LHCN-M2 (cell line): Measurements from ENCODE around the gene ITGA4. TPM values are rescaled to one million over a fixed set of nuclear protein-coding genes. Genes with fewer than 3 reads are reported as not detected.

Experiments
- DNase-seq: peaks from one replicate; pipeline ENCODE4 v3.0.0-alpha.2; 2012; ENCODE audit warnings: low read depth
- total RNA-seq: library from RNA; depleted of rRNA; stranded (reverse); fragments of >200 nt; gene quantifications from 2 replicates; pipeline ENCODE4 v1.2.3, GENCODE V29; 2014

ITGA4 gene
- total RNA-seq, 1 experiment from 2014 or later: 18.9 TPM

- DNase-seq: peak; percentile 53
These were observed 697 bp downstream of the ITGA4 start for GRCh38 chr2:181457741-181458425.

DNA sequence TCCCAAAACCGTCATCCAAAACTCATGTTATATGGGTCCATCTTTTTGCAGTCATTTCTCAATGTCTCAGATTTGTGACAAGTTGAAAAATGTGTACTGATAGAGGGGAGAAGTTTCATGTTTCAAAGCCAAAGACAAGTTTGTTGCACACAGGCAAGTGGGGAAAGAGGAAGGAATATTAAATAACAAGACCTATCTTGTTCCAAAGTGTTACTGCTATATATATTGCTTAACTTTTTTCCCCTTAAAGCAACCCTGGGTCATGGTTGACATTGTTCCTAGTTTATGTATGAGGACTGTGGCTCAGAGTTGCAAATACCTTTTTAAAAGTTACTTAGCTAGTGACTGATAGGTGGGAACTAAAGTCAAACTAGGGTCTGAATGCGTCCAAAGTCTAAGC lies 1.7 kb downstream of the ITGA4 start:
- no peak for DNase-seq

DNA sequence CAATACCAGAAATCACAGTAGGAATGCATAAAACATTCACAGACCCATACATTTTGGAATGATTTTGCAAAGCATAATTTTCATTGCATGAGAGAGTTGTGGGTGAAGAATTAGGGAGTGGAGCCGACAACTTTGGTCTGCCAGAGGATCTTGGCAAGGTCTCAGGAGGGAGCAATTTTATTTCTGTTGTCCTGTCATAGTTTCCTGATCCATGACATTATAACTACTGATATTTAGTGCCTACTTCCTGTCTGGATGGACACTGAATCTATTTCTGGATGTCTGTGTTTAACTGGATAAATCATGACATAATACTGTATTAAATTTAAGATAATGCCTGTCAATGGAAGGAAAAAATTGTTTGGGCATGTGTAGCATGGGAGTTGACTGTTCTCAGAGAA lies 2.4 kb downstream of the ITGA4 start:
- DNase-seq: no peak

DNA sequence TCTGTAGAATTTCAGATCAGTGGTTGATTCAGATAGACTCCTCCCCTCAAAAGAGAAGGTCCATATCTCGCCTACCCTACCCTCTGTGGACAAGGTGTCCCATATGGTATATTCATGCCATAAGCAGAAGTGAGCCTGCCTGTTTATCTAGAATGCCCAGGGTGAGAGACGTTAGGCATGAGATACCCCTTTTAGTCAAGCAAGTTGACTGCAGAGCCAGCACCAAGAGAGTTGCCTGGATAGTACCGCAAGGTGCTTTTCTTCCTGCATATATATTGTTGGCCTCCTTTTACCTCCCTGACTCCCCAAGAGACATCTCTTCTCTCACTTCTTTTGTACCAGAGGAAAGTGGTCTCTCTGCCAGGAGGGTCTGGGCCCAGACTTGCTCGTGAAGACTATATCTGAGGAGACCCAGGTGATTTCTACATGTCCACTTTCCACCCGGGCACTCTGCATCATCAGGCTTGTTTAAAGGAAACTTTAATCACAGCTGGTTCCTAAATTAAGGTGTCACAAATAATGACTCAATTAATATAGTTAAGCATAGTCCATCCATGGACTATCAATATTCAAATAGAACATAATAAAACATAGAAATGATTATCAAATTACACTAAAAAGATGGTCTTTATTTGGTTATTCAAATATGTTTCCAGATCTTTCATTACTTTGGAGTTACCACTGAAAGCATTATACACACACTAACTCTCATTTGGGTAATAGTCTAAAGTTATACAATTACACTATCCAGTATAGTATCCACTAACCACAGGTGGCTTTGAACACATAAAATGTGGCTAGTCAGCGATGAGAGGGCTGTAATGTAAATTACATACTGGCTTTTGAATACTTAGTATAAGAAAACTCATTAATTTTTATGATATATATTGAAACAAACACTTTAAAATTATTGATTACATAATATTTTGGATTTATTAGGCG lies 4.1 kb downstream of the ITGA4 start:
- DNase-seq: no peak

DNA sequence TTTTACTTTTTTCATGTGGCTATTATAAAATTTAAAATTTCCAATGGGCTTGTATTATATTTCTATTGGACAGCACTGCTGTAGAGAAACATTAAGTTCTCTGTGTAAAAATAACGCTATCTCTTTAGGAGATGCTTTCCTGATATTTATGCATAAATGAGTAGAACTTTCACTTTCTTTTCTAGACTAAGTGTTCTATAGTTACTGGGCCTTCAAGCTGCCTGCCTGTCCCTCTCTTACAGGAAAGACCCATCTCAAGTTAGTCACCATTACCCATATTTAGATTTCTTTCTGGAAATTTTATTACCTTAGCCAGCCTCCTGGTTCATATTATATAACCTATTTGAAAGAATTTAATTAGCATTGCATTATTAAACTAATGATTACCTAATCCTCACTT lies 4.8 kb downstream of the ITGA4 start:
- DNase-seq: no peak

GRCh38 chr2:181463588-181463987 lies 6.4 kb downstream of the ITGA4 start:
- no peak for DNase-seq

GRCh38 chr2:181464966-181465365 lies 7.8 kb downstream of the ITGA4 start:
- no peak for DNase-seq

DNA sequence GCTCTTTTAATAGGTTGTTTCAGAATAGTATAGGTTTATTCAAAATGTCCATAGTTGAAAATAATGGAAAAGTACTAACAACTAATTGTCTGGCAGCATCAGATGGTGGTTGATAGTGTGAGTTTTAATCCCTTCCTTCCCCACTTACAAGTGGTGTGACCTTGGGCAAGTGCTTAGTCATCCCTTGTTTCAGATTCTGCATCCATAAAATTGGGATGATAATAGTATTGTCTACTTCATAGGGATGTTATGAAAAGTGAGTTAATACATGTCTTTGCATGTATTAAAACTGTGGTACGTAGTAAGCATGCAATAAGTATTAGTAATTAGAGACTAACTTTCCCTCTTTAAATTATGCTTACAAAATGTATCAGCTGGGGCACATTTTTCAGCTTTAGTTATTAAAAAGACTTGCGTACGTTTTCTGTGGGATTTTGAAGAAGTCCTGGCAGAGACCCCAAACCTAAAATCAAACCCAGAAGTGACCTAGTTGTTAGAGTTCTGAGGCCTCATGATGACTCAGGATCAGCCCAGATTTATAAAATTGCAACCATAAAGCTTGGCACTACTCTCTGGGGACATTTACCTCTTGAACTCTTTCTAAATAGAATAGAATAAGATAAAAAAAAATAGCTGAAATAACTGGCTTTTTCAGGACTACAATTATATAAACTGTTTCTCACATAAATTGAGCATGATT lies 8.6 kb downstream of the ITGA4 start:
- peak; percentile 47 for DNase-seq

- DNase-seq: peak; percentile 51
These were observed 9.7 kb downstream of the ITGA4 start for GRCh38 chr2:181466661-181467576.

- no peak for DNase-seq
These were observed 11.0 kb downstream of the ITGA4 start for GRCh38 chr2:181467966-181468707.

DNA sequence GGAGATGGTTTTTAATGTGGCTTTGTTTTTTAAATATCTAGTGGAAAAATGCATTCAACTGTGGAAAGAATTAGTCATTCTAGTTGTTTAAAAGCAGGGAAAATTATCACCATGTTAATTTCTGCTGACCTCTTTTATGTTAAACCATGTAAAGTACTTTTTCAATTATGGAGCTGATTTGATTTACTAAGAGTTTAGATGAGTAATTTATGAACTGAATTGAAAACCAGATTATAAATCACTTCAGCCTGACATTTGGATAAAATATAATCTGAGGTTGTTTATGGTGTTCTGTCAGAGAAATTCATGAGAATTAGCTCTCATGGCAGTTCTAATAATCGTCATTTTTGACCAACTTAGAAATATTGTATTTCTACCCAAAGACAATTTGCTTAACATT lies 11.6 kb downstream of the ITGA4 start:
- no peak for DNase-seq

GRCh38 chr2:181471226-181471625 lies 14.0 kb downstream of the ITGA4 start:
- no peak for DNase-seq

DNA sequence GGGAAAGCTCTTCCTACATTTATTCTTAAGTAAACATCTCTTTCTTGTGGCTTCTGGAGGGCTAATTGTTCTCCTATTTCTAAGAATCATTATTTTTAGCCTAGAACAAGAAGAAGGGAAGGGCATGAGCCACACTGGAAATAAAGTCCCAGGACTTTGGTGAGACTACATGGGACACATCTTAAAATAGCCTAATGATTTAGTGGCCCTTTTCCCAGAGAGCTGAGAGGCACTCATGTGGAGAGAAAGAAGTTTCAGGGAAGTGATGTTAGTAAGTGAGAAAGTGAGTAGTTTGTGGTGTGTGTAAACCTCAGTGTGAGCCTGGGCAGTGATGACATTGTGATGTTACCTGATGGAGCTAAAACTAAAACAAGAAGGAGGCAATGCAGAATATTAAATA lies 14.6 kb downstream of the ITGA4 start:
- no peak for DNase-seq

GRCh38 chr2:181472990-181473389 lies 15.8 kb downstream of the ITGA4 start:
- DNase-seq: no peak

- no peak for DNase-seq
These were observed 17.2 kb downstream of the ITGA4 start for GRCh38 chr2:181474222-181474881.

GRCh38 chr2:181483211-181483610 lies 26.0 kb downstream of the ITGA4 start:
- no peak for DNase-seq

- no peak for DNase-seq
These were observed 26.7 kb downstream of the ITGA4 start for GRCh38 chr2:181483876-181484275.

DNA sequence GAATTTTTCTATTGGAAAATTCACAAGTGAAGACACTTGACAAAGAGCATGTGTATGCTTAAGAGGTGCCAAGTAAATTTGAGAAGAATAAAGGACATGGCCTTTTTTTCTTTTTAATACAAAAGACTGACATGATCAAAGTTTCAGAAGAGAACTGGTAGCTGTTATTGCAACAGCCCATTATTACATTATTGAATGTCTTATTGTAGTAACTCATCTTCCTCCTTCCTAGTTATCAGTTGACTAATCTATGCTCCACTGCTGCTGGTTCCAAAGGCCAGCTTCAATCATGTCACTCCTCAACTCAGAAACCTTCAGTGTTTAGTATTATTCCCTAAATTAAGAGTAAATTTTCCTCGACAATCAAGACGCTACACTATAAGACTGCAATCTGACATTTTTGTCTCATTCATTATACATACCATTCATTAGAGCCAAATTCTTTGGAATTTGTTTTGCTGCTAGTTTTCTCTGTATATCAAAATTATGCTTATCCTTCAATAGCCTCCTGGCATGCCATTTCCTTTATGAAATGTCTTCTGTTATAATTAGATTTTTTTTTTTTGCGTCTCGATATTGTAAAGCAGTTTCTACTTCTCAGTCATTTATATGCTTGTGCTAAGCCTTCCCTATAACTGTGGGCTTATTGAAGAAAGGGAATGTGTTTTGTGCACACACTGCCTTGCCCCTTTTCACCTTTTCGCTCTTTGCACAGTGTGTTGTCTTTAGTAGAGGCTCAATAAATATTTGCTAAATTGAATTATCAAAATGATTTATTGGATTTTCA lies 27.9 kb downstream of the ITGA4 start:
- no peak for DNase-seq

DNA sequence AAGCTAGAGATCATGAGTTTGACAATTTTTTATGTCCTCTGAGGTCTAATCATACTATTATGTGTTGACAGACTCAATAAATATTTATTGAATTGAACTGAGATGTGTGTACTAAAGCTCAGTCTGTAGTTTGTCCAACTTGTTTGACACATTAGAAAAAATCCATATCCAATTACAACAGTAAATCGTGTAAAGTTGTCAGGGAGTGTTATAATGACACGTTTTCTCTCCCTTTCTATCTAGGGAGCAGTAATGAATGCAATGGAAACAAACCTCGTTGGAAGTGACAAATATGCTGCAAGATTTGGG lies 28.4 kb downstream of the ITGA4 start:
- no peak for DNase-seq
